ENCODE data around the gene KAZN. TPM values are rescaled to one million over a fixed set of nuclear protein-coding genes. Genes with fewer than 3 reads are reported as not detected.

Gene KAZN
- total and polyA plus RNA-seq, 8 donors, result 1.2 to 50.7 (median 6.8) TPM

- 67 to 76% (median 71%) methylated on average over 6 of the region's 6 CpGs for WGBS, 5 donors
- Histone ChIP-seq H3K27ac (no peak overlapping the region), H3K27me3 (peaks cover 0 to 12% (median 0%) of the 10 kb centered on the region in 3 donors), H3K4me1 (no peaks in the 10 kb centered on the region), H3K4me3 (no peak overlapping the region), H3K36me3 (no peaks in the 10 kb centered on the region), H3K9me3 (no peaks in the 10 kb centered on the region)
- intact Hi-C loops (cut with DNase I; ENCODE audit: low total_unique reads), result no loop called here
- DNase-seq, result no peak
- TF ChIP-seq EP300 (IDR thresholded peaks at IDR 0.05) (no peak), POLR2A (IDR thresholded peaks at IDR 0.05) (no peak), CTCF (IDR thresholded peaks at IDR 0.05) (no peak), POLR2AphosphoS5 (IDR thresholded peaks at IDR 0.05) (no peak)
Measured at GRCh38 chr1:14658642-14659041, 60.2 kb downstream of the KAZN start.

GRCh38 chr1:14659913-14660312, 61.4 kb downstream of the KAZN start:
- Histone ChIP-seq H3K27me3 (peaks cover 0 to 15% (median 0%) of the 10 kb centered on the region in 3 donors), H3K4me3 (no peak overlapping the region), H3K9me3 (no peaks in the 10 kb centered on the region), H3K27ac (no peak overlapping the region), H3K4me1 (no peaks in the 10 kb centered on the region), H3K36me3 (no peaks in the 10 kb centered on the region)
- no peak for TF ChIP-seq CTCF (IDR thresholded peaks at IDR 0.05)
- no peak for TF ChIP-seq POLR2A (IDR thresholded peaks at IDR 0.05)
- TF ChIP-seq EP300 (IDR thresholded peaks at IDR 0.05), result no peak
- TF ChIP-seq POLR2AphosphoS5 (IDR thresholded peaks at IDR 0.05), result no peak
- intact Hi-C loops (cut with DNase I; ENCODE audit: low total_unique reads), result no loop called here
- WGBS, 5 donors, result 59 to 75% (median 61%) methylated on average over 11 of the region's 11 CpGs
- no peak for DNase-seq

- TF ChIP-seq CTCF (IDR thresholded peaks at IDR 0.05) (no peak), POLR2A (IDR thresholded peaks at IDR 0.05) (no peak), POLR2AphosphoS5 (IDR thresholded peaks at IDR 0.05) (no peak), EP300 (IDR thresholded peaks at IDR 0.05) (no peak)
- no peaks in the 10 kb centered on the region for H3K36me3 ChIP-seq
- no peak overlapping the region for H3K4me3 ChIP-seq
- H3K27me3 ChIP-seq, result peaks cover 0 to 15% (median 0%) of the 10 kb centered on the region in 3 donors
- no peaks in the 10 kb centered on the region for H3K4me1 ChIP-seq
- 54 to 79% (median 70%) methylated on average over 8 of the region's 8 CpGs for WGBS, 5 donors
- no peaks in the 10 kb centered on the region for H3K9me3 ChIP-seq
- DNase-seq, result peak in 1 of 2 donors; percentile 55
- peak overlapping the region in 2 of 5 donors; percentile 2 to 18 for H3K27ac ChIP-seq
- intact Hi-C loops (cut with DNase I; ENCODE audit: low total_unique reads), result no loop called here
Measured at GRCh38 chr1:14660801-14661200, 62.3 kb downstream of the KAZN start.

- intact Hi-C loops (cut with DNase I; ENCODE audit: low total_unique reads), result no loop called here
- Histone ChIP-seq H3K27me3 (peaks cover 0 to 15% (median 0%) of the 10 kb centered on the region in 3 donors), H3K4me1 (no peaks in the 10 kb centered on the region), H3K4me3 (no peak overlapping the region), H3K36me3 (no peaks in the 10 kb centered on the region), H3K27ac (peak overlapping the region in 2 of 5 donors; percentile 18 to 29), H3K9me3 (no peaks in the 10 kb centered on the region)
- DNase-seq, result peak in 1 of 2 donors; percentile 82
- TF ChIP-seq POLR2AphosphoS5 (IDR thresholded peaks at IDR 0.05), result no peak
- TF ChIP-seq POLR2A (IDR thresholded peaks at IDR 0.05), result no peak
- TF ChIP-seq EP300 (IDR thresholded peaks at IDR 0.05), result no peak
- TF ChIP-seq CTCF (IDR thresholded peaks at IDR 0.05), result no peak
- WGBS, 5 donors, result 48 to 73% (median 57%) methylated on average over 2 of the region's 2 CpGs
Measured at GRCh38 chr1:14661222-14661621, 62.7 kb downstream of the KAZN start.
